GM21786 (cell line): ENCODE results near the gene PIGQ.
"Not testable (repeated sequence)": the region's sequence is repeated elsewhere in the genome, so short reads cannot be mapped to it uniquely, and the experiment has no call there.

Experiments used
- ATAC-seq: cut with Tn5 transposase; IDR thresholded peaks from one replicate; pipeline ENCODE4 v1.9.1; 2021; ENCODE audit not compliant: unreplicated experiment

The PIGQ gene

DNA sequence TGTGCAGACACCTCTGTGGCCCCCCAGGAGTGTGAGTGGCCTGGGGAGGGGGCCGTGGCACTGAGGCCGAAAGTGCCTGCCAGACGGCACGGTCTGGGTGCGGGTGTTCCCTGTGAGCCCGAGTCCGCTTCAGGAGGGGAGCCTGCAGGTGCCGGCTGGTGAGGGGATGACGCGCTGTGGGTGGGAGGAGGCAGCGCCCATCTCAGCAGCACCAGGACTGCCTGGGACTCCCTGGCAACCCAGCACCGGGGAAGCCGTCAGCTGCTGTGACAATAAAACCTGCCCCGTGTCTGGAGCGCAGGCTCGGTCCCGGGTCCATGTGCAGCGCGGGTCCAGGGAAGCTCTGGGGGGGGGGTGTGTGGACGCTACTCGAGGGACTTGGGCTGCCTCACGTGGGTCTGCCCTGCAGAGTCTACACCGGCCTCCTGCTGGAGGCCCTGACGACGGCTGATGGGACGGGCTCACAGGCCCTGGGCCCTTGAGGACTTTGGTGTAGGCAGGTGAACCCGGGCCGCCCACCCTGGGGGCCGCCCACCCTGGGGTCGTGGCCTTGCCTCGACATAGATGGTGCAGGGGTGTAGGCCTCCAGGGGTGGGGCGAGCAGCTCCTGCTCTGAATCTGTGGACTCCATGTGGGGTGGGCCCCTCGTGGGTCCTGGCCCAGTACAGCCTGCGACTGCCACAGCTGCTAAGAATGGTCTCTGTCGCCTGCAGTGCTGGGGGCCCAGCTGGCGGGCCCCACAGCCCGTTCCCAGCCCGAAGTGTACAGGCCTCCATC lies 14.2 kb downstream of the PIGQ start:
- ATAC-seq, result no peak

- ATAC-seq, result no peak
Measured at GRCh38 chr16:585351-585750, 15.6 kb downstream of the PIGQ start.

DNA sequence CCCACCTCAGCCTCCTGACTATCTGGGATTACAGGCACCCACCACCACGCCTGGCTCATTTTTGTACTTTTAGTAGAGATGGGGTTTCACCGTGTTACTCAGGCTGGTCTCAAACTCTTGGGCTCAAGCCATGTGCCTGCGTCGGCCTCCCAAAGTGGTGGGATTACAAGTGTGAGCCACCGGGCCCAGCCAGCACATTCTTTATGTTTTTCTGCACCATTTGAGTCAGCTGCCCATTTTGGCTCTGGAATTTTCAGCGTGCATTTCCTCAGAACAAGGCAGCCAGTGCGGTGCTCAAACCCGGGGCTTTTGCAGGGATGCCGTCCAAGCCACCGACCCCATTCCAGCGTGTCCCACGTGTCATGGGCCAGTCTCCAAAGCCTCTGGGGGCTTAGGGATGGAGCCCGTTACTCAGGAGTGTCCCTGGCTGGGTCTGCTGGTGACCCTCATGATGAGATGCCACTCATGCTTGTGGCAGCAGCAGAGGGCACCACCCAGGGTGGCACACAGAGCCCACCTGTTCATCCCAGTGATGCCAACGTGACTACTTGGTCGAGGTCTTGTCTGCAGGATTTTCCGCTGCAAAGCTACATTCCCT lies 16.4 kb downstream of the PIGQ start:
- ATAC-seq, result no peak

DNA sequence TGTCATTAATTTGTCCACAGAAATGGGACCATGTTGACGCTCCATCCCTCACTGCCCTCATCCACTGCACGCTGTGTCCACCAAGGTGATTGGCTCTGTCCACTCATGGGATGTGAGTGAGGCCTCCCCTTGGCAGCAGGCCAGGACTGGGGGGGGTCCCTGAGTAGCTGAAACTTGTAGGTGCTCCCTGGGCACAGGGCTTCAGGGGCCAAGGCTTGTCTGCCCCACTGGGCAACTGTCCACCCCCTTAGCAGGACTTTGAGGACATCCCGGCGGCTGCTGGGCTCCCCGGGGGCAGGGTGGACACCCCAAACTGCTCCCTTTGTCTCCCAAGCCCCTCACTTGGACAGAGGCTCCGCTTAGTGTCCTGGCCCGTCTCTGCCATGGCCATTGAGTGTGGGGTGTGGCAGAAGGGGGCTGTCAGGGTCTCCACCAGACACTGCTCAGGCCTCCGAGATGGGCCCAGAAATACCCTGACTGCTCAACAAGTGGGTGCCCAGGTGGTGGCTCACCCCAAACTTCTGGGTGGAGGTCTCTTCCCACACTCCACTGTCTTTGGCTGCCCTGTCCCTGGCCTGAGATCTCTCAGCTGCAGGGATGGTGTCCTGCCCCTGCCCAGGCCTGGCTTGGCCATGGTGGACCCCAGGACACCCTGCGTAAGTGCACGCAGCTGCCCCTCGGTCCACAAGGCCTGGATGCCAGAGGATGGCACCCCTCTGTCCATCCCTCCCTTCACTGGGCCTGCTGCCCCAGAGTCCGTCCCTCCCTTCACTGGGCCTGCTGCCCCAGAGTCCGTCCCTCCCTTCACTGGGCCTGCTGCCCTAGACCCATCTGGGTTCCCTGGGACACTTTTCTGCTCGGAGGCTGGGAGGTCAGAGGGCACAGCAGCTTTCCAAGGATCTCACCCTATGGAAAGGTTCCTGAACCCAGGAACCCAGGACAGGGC lies 17.1 kb downstream of the PIGQ start:
- ATAC-seq, result no peak

- ATAC-seq, result peak; percentile 10
Measured at GRCh38 chr16:588639-588888, 18.8 kb downstream of the PIGQ start.

DNA sequence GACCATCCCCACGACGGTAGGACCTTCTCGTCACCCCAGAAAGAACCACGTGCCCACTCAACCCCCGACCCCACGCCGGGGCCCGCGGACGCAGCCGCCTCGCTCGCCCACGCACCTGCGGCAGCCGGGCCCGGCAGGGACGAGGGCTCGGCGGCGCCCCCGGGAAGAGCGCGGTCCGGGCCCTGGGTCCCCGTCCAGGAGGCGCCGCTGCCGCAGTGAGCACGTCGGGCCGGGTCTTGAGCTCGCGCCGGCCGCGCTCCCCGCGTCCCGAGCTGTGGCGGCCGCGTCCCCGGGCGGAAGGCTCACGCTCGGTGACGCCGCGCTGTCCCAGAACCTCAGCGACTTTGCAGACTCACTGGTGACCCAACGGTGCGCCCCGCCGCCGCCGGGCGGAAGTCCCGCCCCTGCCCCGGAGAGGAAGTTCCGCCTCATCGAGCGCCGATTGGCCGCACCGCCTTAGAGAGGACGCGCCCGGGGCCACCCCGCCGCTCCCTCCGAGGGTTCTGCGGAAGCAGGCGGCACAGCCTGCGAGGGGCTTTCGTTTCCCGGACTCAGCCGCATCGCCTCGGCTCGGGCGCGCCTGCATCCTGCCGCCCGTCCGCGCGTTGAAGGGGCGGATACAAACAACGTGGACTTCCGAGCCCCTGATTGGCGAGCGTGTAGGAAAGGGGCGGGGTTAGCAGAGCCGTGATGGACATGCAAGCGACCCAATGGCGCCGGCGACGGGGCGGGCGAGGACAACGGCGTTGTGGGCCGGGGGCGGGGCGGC lies 19.3 kb downstream of the PIGQ start:
- peak; percentile 74 for ATAC-seq

DNA sequence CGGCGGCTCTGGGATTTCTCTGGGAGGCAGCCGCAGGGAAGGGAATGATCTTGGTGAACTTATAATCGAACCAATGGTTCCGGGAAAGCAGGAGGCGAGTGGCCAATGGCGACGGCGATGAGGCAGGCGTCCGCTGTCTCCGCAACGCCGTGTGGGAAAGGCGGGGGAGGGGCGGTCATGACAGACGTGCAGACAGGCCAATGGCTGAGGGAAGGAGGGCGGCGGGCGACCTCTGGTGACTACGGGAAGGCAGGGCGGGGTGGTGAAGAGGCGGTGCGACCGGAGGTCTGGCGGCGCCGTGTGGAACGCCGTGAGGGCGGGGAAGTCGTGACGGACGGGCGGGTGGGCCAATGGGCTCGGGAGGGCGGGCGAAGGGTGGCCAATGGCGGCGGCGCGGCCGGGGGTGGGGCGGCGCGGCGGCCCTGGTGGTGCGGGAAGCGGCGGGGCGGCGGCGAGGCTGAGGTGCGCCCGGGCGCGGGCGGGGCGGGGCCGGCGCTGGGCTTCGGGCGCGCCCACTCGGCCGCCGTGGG lies 20.0 kb downstream of the PIGQ start, which contains the start of gene RAB40C:
Gene RAB40C, plus strand, starts transcription at position 409 of the 530 bp plus-strand sequence. CDS start 226 bp downstream, outside the sequence.
- ATAC-seq, result peak; percentile 75

GRCh38 chr16:590188-590814 lies 20.5 kb downstream of the PIGQ start:
- no peak for ATAC-seq

GRCh38 chr16:590815-591200 lies 21.0 kb downstream of the PIGQ start:
- no peak for ATAC-seq

DNA sequence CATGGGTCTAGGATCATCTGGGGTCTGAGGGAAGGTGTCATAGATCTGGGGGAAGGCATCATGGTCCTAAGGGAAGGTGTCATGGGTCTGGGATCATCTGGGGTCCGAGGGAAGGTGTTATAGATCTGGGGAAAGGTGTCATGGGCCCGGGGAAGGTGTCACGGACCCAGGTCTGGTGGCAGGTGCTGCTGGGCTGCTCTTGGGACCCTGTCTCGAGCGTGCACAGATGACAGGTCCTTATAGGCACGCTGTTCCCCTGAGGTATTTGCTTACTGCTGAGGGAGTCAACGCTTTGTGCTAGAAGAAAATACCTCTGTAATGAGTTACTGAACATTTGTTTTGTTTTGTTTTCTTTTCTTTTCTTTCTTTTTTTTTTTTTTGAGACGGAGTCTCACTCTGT lies 21.5 kb downstream of the PIGQ start:
- no peak for ATAC-seq

DNA sequence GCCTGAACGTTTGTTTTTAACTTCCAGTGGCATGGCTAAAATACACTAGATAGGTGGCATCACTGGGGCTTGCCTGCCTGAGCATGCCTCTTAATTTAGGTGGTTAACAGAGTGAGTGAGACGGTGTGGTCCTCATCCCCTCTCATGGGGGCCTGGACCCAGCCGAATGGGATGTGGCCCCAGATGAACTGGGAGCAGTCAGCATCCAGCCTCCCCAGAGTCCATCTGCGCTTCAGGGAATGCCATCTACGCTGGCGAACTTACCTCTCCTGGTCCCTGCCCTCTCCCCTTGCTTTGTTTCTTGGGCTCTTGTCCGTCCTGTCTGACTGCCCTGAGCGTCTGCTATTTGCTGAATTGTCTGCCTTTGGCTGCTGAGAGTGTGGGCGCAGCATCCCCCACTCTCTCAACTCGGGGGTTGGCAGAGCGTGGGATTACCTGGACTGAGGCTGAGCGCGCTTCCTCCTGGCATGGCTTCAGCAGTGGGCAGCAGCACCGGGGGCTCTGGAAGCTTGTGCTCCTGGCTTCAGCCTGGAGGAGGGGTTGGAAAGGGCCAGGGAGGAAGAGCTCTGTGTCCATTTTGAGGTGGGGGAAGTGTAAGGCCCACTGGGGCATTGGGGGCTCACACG lies 22.2 kb downstream of the PIGQ start:
- no peak for ATAC-seq

DNA sequence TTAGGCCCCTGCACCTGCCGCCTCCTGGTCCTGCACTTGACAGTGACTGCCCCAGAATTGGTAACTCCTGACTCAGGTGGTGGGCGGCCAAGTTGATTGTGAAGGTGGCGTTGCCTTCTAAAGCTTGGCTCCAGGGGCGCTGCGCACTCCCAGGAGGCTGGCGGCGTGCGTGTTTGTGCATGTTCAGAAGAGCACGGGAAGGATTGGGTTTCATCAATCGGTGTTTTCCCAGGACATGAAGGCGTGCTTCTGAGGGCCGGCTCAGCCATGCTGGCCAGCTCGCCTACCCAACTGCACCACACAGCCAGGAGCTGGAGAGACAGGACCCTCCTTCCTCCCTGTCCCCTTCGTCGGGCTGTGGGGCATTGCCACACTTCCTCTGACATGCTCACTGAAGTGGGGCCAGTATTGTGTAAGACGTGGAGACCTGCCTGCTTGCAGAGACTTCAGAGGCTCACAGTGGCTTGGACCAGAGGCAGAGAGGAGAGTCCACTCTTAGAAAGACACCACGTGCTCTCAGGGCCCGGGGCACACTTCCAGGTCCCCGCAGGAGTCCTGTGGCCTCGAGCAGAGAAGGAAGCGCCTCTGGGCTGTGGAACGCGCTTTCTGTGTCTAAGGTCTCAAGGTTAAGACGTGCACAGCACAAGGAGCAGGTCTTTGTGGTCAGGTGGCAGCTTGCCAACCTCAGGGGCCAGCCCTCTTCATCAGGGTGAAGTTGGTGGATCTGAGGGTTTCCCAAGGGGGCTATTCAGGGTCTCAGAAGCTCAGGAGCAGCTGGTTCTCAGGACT lies 22.9 kb downstream of the PIGQ start:
- no peak for ATAC-seq

- no peak for ATAC-seq
Measured at GRCh38 chr16:593406-593805, 23.6 kb downstream of the PIGQ start.

DNA sequence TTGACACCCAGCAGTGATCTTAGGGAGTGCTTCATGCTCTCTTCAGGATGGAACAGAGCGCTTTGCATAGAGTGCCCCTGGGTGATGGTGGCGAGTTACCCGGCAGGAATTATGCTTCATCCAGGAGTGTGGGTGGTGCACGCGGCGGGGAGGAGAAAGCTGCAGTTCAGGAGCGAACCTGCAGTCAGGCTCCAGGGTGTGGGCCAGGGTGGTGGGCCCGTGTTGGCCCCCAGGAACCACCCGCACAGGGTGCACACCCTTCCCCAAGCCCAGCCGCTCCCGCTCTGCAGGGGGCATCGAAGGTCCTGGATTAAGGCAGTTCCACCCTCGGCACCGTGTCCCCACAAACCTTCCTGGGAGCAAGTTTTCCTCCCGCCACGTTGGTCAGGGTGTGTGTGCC lies 24.0 kb downstream of the PIGQ start:
- ATAC-seq, result no peak

GRCh38 chr16:595094-595528 lies 25.3 kb downstream of the PIGQ start:
- ATAC-seq, result no peak

DNA sequence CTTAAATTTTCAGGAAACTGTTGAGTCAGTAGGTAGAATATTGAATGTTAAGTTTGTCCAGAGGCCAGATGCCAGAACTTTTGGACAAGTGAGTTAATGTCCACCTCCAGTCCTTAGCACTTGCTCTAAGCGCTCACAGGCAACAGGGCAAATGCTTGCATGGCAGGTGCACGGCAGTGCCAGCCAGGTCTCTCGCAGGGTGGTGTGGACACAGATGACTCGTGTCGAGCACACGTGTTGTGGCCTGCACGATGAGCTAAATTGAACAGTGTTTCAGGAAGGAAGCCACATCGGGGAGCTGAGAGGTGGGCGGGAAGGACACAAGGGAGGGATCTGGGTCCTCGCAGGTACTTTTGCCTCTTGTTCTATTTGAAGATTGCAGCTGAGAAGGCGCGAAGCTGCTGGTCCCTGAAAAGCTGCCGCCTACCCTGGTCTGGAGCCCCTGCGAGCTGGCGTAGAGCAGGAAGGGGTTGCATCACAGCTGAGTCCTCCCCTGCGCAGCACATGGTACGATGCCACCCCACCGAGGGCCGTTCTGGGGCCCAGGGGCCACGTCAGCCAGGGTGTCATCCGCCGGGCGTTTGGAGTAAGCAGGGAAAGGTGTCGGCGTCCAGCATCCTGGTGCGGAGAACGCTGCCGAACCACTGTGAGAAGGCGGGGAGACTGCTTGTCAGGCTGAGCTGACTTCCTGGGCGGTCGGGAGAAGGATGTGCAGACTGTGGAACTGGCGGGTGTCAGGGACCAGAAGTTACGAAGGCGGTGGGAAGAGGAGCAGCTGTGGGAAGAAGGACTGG lies 26.4 kb downstream of the PIGQ start:
- ATAC-seq, result no peak

DNA sequence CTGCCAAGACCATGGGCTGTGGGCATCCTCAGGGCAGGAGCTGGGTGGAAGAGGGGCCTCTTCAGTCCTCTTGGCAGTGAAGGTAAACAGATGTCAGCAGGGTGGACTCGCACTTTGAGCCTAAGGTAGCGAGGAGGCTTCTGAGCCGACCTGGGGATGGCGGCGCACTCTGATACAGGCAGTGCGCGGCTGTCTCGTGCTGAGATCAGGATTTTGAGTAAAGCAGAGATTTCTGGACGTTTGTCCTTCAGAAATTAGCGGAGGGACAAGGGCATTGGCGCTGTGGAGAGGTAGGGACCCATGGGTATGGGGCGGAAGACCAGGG lies 26.9 kb downstream of the PIGQ start:
- no peak for ATAC-seq

- not testable (repeated sequence) for ATAC-seq
Measured at GRCh38 chr16:597655-598054, 27.9 kb downstream of the PIGQ start.
